GF-D8 (cell line): ENCODE data around the gene EIF1.
"Not testable (repeated sequence)": the region's sequence is repeated elsewhere in the genome, so short reads cannot be mapped to it uniquely, and the experiment has no call there.

Experiments
- DNase-seq: peaks from one replicate; lab custom pipeline; 2025; lab: John Stamatoyannopoulos, UW

The EIF1 gene

GRCh38 chr17:41700843-41701242, 12.2 kb downstream of the EIF1 start:
- DNase-seq, result not testable (repeated sequence)

- no peak for DNase-seq
Observed at GRCh38 chr17:41702712-41703111, 14.0 kb downstream of the EIF1 start.

- DNase-seq, result no peak
Observed at GRCh38 chr17:41705271-41705991, 16.7 kb downstream of the EIF1 start.

GRCh38 chr17:41707803-41708669, 19.4 kb downstream of the EIF1 start:
- no peak for DNase-seq

- no peak for DNase-seq
Observed at GRCh38 chr17:41710472-41711090, 21.9 kb downstream of the EIF1 start.

GRCh38 chr17:41711669-41712400, 23.1 kb downstream of the EIF1 start, which contains the start of gene GAST:
Gene GAST, plus strand, starts transcription at chr17:41712331. Its CDS starts 3,106 bp downstream, at chr17:41715437.
- no peak for DNase-seq

GRCh38 chr17:41717408-41718286, 29.0 kb downstream of the EIF1 start:
- no peak for DNase-seq

GRCh38 chr17:41718287-41718645, 29.6 kb downstream of the EIF1 start:
- DNase-seq, result no peak

- no peak for DNase-seq
Observed at GRCh38 chr17:41722231-41722630, 33.5 kb downstream of the EIF1 start.

GRCh38 chr17:41723801-41724475, 35.3 kb downstream of the EIF1 start:
- no peak for DNase-seq

- no peak for DNase-seq
Observed at GRCh38 chr17:41724476-41725050, 35.9 kb downstream of the EIF1 start.

- DNase-seq, result no peak
Observed at GRCh38 chr17:41725134-41725533, 36.4 kb downstream of the EIF1 start.

- DNase-seq, result no peak
Observed at GRCh38 chr17:41728056-41728455, 39.4 kb downstream of the EIF1 start.

GRCh38 chr17:41730479-41730878, 41.8 kb downstream of the EIF1 start:
- no peak for DNase-seq

- DNase-seq, result no peak
Observed at GRCh38 chr17:41731836-41732235, 43.2 kb downstream of the EIF1 start.

- DNase-seq, result no peak
Observed at GRCh38 chr17:41733348-41734138, 44.9 kb downstream of the EIF1 start.

- no peak for DNase-seq
Observed at GRCh38 chr17:41734139-41734948, 45.7 kb downstream of the EIF1 start, which contains the start of gene HAP1. Gene HAP1, minus strand, starts transcription at chr17:41734643. Its CDS starts 9 bp downstream, at chr17:41734634.

GRCh38 chr17:41734949-41735313, 46.2 kb downstream of the EIF1 start:
- no peak for DNase-seq
